Measurements from ENCODE around the gene TH.

Gene TH

GRCh38 chr11:2139621-2140337, 31.8 kb downstream of the TH start:
- no peak for DNase-seq

- no peak for DNase-seq
Observed at GRCh38 chr11:2139123-2139521, 32.5 kb downstream of the TH start, which contains the start of gene IGF2. IGF2 (minus strand) TSS chr11:2139389; CDS start chr11:2135523, 3,866 bp downstream.

DNA sequence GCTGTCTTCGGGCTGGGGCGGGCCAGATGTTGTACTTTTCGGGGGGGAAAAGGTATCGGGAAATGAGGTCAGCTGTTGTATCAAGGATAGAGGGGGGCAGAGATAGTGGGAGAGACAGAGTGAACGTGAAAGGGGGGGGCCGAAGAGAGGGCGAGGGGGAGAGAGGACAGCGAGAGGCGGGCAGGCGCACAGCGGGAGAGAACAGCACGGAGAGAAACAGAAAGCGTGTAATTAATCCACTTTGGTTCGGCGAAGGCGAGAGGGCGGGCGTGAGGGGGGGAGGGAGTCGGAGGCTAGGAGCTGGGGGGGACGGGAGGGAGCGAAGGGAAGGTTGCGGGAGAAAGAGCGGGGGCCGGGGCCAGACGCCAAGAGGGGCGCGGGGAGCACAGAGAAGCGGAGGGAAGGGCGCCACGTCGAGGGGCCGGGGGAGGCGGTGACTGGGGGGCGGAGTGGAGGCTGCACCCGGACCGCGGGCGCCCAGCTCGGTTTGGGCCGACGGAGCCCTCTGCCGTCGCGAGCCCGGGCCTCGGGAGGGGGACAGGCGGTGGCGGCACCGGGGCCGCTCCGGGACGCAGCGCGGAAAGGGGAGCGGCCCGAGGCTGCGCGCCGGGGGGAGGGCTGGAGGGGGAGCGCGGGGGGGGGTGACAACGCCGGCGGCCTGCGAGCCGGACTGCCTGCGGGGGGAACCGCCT, 33.0 kb downstream of the TH start:
- no peak for DNase-seq

DNA sequence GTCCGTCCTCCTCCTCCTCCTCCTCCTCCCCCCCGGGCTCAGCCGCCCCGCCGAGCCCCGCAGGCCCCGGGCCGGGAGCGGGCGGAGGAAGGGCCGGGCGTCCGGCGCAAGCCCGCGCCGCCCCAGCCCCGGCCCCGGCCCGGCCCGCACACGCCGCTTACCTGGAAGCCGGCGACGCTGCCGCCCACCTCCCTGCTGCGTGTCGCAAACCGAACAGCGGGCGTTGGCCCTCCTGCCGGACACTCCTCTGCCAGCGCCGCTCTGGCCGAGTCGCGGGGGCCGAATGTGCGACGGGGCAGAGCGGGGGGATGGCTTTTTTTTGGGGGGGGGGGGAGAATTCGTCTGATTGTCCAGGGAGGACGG, 33.6 kb downstream of the TH start:
- no peak for DNase-seq

DNA sequence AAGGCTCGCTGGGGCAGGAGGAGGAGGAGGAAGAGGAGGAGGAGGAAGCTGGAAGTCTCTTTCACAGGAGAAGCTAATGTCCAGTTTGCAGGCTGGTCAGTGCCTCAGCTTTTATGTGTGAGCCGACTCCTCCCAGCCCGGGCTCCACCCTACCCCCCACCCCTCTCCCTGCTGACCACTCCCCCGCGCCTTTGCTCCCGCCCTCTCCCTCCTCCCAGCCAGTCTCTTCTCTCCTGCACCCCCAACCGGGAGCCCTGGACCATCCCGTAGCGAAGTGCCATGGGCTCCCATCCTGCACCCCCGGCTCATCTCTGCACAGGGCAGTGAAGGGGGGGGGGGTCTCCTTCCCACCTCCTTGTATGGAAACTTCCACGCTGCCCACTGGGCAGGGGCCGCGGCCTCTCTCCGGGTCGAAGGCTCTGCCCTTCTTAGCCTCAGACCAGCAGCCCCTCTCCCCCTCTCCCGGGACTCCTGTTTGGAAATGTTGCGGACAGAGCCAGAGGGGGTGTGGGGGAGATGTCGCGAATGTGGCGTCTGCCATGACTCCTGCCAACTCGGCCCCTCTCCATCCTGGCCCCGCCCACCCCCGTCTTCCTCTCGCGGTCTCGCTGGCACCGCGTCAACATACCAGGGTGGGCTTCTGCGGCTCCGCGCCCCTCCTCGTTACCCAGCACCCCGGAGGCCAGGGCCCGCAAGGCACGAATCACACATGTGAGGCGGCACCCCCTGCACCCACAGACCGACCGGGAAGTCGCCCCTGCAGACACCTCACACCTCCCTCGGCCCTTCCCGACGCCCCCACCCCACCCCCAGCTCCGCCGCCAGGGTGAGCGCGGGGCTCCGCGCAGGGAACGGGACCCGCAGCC, 34.2 kb downstream of the TH start:
- no peak for DNase-seq

DNA sequence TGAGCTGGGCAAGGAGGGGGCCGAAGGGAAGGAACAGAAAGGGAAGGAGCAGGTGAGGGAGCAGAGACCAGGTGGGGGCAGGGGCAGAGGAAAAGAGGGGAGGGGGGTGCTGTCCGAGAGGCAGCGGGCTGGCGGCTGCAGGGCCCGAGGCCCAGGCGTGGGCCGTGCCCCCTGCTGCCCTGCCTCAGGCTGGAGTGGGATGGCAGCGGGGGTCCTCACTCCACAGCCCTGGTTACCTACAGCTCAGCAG, 34.7 kb downstream of the TH start:
- DNase-seq = no peak

GRCh38 chr11:2136209-2136951, 35.2 kb downstream of the TH start:
- DNase-seq = no peak

- no peak for DNase-seq
Observed at GRCh38 chr11:2135648-2136201, 35.9 kb downstream of the TH start.

- no peak for DNase-seq
Observed at GRCh38 chr11:2135018-2135569, 36.5 kb downstream of the TH start.

GRCh38 chr11:2134022-2135010, 37.3 kb downstream of the TH start:
- DNase-seq = no peak

- no peak for DNase-seq
Observed at GRCh38 chr11:2133241-2134021, 38.2 kb downstream of the TH start.

DNA sequence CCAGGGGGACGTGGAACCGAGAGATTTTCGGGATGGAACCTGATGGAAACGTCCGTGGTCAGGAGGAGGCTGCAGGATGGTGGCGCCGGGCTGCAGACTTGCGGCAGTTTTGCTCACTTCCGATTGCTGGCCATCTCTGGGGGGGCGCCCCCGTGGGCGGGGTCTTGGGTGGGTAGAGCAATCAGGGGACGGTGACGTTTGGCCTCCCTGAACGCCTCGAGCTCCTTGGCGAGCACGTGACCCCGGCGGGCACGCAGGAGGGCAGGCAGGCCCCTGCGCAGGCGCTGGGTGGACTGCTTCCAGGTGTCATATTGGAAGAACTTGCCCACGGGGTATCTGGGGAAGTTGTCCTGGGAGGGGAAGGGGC, 38.8 kb downstream of the TH start:
- no peak for DNase-seq

- DNase-seq = no peak
Observed at GRCh38 chr11:2132246-2132645, 39.4 kb downstream of the TH start.

- no peak for DNase-seq
Observed at GRCh38 chr11:2131371-2132236, 40.0 kb downstream of the TH start.

DNA sequence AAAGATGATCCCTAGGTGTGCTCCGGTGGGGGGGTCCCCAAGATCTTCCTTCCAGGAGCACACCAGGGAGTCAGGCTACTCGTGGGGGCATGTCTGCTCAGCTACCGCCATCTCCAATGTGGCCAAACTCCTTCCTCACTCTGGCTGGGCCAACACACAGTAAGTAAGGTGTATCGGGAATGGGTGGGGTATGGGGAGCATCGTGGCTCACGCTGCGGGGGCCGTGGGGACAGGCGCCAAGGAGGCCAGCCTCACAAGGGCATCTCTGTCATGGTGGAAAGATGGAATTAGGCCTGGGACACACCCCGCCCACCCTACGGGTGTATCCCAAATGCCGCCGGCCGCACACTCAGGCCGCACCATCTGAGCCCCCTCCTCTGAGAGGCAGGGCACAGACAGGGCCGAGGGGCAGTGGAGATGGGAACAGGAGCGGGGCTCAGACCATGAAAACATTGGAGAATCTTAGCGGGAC, 40.7 kb downstream of the TH start:
- no peak for DNase-seq

GRCh38 chr11:2129699-2130366, 41.8 kb downstream of the TH start:
- DNase-seq = no peak

DNA sequence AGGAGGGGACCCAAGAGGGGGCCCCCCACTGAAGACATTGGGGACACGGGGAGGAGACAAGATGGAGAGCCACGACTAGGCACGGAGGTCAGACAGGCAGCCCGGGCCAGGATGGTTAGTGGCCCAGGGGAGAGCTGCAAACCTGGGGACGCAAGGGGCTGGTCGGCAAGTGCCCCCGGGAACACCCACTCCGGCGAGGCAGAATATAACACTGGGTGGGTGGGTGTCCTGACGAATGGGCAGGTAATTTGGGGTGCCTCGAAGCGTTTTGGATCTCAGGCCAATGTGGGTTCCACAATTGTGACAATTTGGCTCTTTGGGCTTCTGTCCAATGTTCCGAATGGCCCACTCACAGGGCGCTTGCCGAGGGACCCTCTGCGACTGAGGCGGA, 42.3 kb downstream of the TH start:
- DNase-seq = no peak

DNA sequence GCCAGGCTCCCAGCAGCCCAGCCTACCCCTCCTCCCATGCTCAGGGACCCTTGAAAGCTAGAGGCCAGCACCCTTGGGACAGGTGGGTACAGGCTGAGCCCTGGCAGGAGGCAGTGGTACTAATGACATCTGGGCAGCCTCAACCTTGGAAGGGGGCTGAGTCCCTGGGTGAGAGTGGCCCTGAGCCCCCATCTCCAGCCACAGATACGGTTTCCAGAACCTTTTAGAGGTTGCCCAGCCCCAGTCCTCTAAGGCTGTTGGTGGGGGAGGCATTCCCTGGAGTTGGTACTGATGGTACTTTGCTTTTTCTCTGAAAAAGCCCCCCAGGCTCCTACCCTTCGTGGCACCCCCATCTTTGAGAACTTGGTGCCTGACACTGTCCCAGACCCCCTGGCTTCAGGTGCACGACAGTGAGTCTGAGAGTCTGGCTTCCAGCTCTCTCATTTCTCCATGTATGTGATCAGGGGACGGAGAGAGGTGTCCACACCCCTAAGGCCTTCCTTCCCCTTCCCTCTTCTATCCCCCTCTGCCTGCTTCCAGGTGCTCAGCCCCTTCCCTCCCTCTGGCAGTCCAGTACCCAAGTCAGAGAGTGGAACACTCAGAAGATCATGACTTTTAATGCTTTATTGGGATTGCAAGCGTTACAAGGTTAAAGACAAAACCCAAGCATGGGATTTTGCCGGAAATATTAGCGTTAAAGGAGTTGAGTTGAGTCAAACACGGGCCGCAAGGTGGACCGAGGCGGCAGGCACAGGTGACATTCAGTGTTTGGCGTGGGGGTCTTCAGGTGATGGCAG, 42.9 kb downstream of the TH start:
- no peak for DNase-seq
